Inferior parietal cortex (tissue), 1 donor: Measurements from ENCODE around the gene TEPSIN.

Source experiments
- DNase-seq: peaks from one replicate; pipeline ENCODE4 v3.0.0-alpha.2; 2016; ENCODE audit errors: extremely low spot score

The TEPSIN gene, protein sequence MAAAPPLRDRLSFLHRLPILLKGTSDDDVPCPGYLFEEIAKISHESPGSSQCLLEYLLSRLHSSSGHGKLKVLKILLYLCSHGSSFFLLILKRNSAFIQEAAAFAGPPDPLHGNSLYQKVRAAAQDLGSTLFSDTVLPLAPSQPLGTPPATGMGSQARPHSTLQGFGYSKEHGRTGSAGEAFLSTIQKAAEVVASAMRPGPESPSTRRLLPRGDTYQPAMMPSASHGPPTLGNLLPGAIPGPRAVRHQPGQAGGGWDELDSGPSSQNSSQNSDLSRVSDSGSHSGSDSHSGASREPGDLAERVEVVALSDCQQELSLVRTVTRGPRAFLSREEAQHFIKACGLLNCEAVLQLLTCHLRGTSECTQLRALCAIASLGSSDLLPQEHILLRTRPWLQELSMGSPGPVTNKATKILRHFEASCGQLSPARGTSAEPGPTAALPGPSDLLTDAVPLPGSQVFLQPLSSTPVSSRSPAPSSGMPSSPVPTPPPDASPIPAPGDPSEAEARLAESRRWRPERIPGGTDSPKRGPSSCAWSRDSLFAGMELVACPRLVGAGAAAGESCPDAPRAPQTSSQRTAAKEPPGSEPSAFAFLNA

GRCh38 chr17:81238815-81239713, at the start of gene TEPSIN, which contains the start of gene NDUFAF8:
TEPSIN (minus strand) TSS chr17:81239055; CDS start chr17:81239033, 22 bp downstream.
NDUFAF8 (plus strand) TSS chr17:81239318; CDS start chr17:81239364, 46 bp downstream.
- DNase-seq: peak; percentile 100

- DNase-seq: no peak
Observed at GRCh38 chr17:81287741-81288430, 49.0 kb upstream of the TEPSIN start.

DNA sequence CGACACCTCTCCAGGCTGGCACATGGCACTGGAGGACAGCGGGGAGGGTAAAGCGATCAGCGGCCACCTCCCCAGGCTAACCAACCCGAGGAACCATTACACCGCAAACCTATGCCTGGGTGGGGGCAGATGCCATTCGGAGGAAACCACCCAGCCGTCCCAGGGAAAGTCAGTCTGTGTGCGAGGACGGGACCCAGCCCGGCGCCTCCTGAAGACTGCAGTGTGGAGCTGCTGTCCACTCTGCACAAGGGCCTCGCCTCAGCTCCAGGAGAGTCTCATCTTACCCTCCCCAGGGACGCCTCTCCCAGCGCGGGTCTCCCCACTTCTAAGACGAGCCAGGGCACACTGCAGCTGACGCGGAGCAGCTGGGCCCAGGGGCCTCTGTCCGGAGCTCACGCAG, 48.3 kb upstream of the TEPSIN start:
- no peak for DNase-seq

DNA sequence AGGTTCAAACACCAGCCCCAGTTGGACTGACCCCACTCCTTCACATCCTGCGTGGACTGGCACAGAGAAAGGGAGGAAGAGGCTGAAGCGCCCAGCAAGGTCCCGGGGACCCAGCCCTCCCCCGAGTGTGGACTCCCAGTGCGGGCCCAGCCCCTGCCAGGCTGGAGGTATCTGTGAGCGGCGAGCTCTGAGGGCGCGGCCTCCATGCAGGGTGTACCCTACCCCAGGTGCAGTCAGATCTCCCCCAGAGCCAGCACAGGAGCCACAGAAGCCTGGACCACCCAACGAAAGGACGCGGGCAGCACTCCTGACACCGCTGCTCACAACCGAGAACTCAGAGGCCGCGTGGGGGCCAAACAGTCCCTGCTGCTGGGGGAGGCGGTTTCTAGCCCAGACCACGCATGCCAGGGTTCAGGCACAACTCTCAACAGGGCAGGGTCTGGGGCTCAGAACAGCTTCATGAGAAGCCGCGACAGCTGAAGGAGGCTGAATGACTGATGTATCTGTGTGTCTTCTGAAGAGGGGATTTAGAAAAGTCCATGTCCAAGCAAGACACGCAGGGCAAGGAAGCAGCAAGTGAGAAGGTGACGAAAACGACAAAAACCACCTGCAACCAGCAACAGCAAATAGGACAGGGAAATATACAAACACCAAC, 47.8 kb upstream of the TEPSIN start:
- no peak for DNase-seq

DNA sequence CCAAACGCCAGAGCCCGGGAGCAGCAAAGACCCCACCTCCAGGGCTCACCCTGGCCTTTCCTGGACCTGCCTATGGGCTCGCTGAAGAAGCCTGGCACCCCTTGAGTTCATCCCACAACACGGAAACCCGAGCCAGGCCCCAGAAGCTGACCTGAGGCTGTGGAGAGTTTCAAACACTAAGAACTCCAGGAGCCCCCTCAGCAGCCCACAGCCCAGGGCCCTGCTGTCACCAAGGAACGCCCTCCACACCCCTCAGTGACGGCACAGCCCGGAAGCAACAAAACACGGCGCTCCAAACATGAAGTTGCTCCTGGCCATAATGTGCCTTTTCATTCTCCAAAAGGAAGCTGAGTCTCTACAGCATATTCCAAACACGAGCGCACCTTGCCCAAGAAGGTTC, 47.0 kb upstream of the TEPSIN start:
- no peak for DNase-seq

- DNase-seq: no peak
Observed at GRCh38 chr17:81285179-81285878, 46.5 kb upstream of the TEPSIN start.

- DNase-seq: no peak
Observed at GRCh38 chr17:81282876-81283275, 44.0 kb upstream of the TEPSIN start.

GRCh38 chr17:81282141-81282540, 43.3 kb upstream of the TEPSIN start:
- no peak for DNase-seq

GRCh38 chr17:81280571-81280970, 41.7 kb upstream of the TEPSIN start:
- no peak for DNase-seq

DNA sequence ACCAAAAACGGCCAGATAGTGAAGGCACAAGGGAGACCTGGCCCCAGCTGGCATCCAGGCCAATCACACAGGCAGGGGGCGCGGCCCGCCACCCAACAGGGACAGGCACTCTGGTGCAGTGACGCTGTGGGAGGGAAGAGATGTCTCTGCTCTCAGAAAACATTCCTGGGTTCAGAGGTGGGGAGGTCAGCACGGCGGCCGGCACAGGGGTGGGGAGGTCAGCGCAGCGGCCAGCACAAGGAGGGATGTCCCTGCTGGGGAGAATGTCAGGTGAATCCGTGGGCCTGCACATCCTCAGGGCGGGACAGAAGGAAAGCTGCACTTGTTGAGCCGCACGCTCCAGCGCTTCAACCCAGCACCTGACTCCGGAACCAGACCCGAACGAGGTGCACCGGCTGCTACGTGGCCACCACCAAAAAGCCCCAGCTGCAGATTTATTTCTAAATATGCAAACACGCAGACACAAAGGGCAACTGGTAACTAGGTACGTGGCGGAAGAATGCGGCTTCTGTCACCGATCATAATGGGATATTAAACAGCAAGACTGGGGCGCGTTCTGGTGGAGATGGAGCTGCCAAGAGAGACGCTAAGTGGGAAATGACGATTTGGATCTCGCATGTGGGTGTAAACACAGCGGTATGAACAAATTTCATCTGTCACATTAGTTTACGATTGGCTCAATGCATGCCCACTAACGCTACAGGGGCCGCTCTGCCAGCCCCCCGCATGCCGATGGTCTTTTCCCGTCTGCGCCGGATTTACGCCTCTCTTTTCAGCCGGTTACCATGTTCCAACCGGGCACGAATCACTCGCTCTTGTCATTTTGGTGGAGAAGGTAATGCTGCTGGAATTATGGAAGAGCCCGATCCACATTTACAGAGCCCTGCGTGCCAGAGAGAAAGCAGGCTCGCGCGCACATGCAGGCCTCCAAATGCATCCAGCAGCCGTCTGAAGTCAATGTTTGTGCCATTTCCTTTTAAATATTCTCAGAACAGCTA, 40.7 kb upstream of the TEPSIN start:
- DNase-seq: no peak

- DNase-seq: no peak
Observed at GRCh38 chr17:81278831-81279230, 40.0 kb upstream of the TEPSIN start.

GRCh38 chr17:81277946-81278693, 39.3 kb upstream of the TEPSIN start:
- DNase-seq: no peak

DNA sequence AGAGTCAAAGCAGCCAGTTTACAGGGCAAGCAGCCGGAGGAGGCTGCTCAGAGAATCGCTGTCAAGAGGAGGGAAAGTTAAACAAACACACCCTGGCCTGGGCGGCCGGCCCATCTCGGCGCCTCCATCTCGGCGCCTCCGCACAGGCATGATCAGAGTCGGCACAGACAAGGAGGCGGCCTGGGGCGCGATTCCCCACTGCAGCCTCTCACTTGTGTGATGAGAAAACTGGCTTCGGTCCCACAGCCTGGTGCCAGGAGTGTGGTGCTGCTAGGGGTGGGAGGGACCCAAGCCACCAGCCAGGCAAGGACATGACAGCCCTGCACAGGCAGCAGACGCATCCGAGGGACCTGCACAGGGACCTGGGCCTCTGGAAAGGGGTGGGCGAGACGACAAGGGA, 38.6 kb upstream of the TEPSIN start:
- peak; percentile 47 for DNase-seq

- DNase-seq: no peak
Observed at GRCh38 chr17:81276781-81277180, 37.9 kb upstream of the TEPSIN start.

DNA sequence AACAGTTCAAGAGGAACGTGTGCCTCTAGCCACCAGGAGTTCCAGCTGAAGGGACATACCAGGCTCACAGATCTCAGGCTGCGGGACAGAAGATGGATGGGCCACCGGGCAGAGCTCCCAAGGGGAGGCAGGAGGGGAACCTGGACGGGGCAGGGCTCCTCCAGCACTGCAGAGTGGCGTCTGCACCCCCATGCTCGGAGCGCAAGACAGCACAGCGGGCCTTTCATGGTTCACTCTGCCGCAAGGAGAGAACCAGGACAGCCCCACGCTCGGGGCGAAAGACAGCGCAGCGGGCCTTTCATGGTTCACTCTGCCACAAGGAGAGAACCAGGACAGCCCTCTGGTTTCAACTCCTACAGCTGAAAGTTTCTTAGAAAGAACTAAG, 35.6 kb upstream of the TEPSIN start:
- no peak for DNase-seq

- DNase-seq: no peak
Observed at GRCh38 chr17:81273698-81274470, 35.0 kb upstream of the TEPSIN start.

- no peak for DNase-seq
Observed at GRCh38 chr17:81272616-81273015, 33.8 kb upstream of the TEPSIN start.

- DNase-seq: no peak
Observed at GRCh38 chr17:81271226-81271625, 32.4 kb upstream of the TEPSIN start.
